ENCODE measurements around the gene CARMIL1.

The CARMIL1 gene

DNA sequence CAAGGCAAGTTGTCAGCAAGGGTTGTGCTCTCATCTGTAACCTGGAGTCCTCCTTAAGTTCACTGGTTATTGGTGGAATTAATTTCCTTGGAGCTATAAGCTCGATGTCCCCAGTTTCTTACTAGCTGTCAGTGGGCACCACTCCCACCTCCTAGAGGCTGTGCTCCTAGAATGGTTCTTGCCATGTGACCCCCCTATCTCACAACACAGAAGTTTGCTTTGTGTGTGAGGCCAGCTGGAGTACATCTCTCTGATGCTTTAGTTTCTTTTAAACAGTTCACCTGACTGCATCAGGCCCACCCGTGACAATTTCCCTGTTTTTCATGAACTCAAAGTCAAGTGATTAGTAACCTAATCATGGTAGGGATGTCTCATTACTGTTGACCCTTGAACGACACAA is 193.7 kb downstream of the CARMIL1 start:
- no peaks in the 10 kb centered on the region for H3K36me3 ChIP-seq (ENCODE audit: insufficient read depth, low read length)
- no peaks in the 10 kb centered on the region for H3K9me3 ChIP-seq (ENCODE audit: insufficient read depth, low read depth, low read length)
- no peaks in the 10 kb centered on the region for H3K79me2 ChIP-seq (ENCODE audit: insufficient read depth, low read length)
- H3K4me2 ChIP-seq (ENCODE audit: low read depth, low read length, poor library complexity, severe bottlenecking): no peak overlapping the region
- no peak overlapping the region for H2AFZ ChIP-seq (ENCODE audit: low read length)
- H4K20me1 ChIP-seq (ENCODE audit: insufficient read depth, low read length, poor library complexity, severe bottlenecking): no peaks in the 10 kb centered on the region
- TF ChIP-seq EZH2phosphoT487 (IDR thresholded peaks at IDR 0.05; ENCODE audit: borderline replicate concordance): no peak
- no peaks in the 10 kb centered on the region for H3F3A ChIP-seq (ENCODE audit: low read depth)
- H3K9me2 ChIP-seq (replicated peaks; ENCODE audit: low read depth, low read length): no peaks in the 10 kb centered on the region
- no peak overlapping the region for H3K4me3 ChIP-seq (ENCODE audit: low read length, poor library complexity, severe bottlenecking)
- H3K27me3 ChIP-seq (ENCODE audit: insufficient read depth, low read length, poor library complexity, severe bottlenecking): no peaks in the 10 kb centered on the region
- no peak overlapping the region for H3K9ac ChIP-seq (ENCODE audit: low read depth, low read length, poor library complexity, severe bottlenecking)
- no peaks in the 10 kb centered on the region for H3K4me1 ChIP-seq (ENCODE audit: insufficient read depth, low read length, poor library complexity, severe bottlenecking)

GRCh38 chr6:25473447-25473846 is 194.3 kb downstream of the CARMIL1 start:
- no peaks in the 10 kb centered on the region for H3K36me3 ChIP-seq (ENCODE audit: insufficient read depth, low read length)
- no peaks in the 10 kb centered on the region for H4K20me1 ChIP-seq (ENCODE audit: insufficient read depth, low read length, poor library complexity, severe bottlenecking)
- H2AFZ ChIP-seq (ENCODE audit: low read length): no peak overlapping the region
- H3K4me3 ChIP-seq (ENCODE audit: low read length, poor library complexity, severe bottlenecking): no peak overlapping the region
- TF ChIP-seq EZH2phosphoT487 (IDR thresholded peaks at IDR 0.05; ENCODE audit: borderline replicate concordance) (no peak), CTCF (conservative IDR thresholded peaks at IDR 0.05; ENCODE audit: low read length) (no peak)
- no peaks in the 10 kb centered on the region for H3K4me1 ChIP-seq (ENCODE audit: insufficient read depth, low read length, poor library complexity, severe bottlenecking)
- H3K9ac ChIP-seq (ENCODE audit: low read depth, low read length, poor library complexity, severe bottlenecking): no peak overlapping the region
- no peaks in the 10 kb centered on the region for H3K27me3 ChIP-seq (ENCODE audit: insufficient read depth, low read length, poor library complexity, severe bottlenecking)
- H3K4me2 ChIP-seq (ENCODE audit: low read depth, low read length, poor library complexity, severe bottlenecking): no peak overlapping the region
- H3K9me2 ChIP-seq (replicated peaks; ENCODE audit: low read depth, low read length): no peaks in the 10 kb centered on the region
- no peaks in the 10 kb centered on the region for H3F3A ChIP-seq (ENCODE audit: low read depth)
- H3K9me3 ChIP-seq (ENCODE audit: insufficient read depth, low read depth, low read length): no peaks in the 10 kb centered on the region
- H3K79me2 ChIP-seq (ENCODE audit: insufficient read depth, low read length): no peaks in the 10 kb centered on the region

DNA sequence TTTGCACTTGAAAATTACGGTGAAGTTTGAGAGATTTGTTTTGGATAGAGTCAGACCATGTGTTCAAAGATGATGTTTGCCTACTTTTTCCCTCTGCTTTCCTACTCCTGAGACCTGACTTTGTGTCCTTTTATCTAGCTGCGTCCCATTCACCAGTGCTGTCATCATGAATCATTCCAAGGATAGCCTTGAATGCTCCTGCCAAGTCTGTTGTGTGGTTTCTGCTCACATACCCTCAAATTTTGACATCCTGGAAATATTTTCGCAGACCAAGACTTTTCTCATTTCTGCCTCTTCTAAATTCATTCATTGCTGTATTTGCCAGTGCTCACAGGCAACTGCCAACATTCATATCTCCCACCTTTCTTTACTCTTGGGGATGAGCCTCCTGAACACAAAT is 197.0 kb downstream of the CARMIL1 start:
- no peak overlapping the region for H3K9ac ChIP-seq (ENCODE audit: low read depth, low read length, poor library complexity, severe bottlenecking)
- no peaks in the 10 kb centered on the region for H3K9me2 ChIP-seq (replicated peaks; ENCODE audit: low read depth, low read length)
- H3K27me3 ChIP-seq (ENCODE audit: insufficient read depth, low read length, poor library complexity, severe bottlenecking): no peaks in the 10 kb centered on the region
- TF ChIP-seq CTCF (conservative IDR thresholded peaks at IDR 0.05; ENCODE audit: low read length) (no peak), EZH2phosphoT487 (IDR thresholded peaks at IDR 0.05; ENCODE audit: borderline replicate concordance) (no peak)
- H3F3A ChIP-seq (ENCODE audit: low read depth): no peaks in the 10 kb centered on the region
- no peak overlapping the region for H3K4me3 ChIP-seq (ENCODE audit: low read length, poor library complexity, severe bottlenecking)
- no peaks in the 10 kb centered on the region for H3K4me1 ChIP-seq (ENCODE audit: insufficient read depth, low read length, poor library complexity, severe bottlenecking)
- no peaks in the 10 kb centered on the region for H4K20me1 ChIP-seq (ENCODE audit: insufficient read depth, low read length, poor library complexity, severe bottlenecking)
- no peak overlapping the region for H2AFZ ChIP-seq (ENCODE audit: low read length)
- no peaks in the 10 kb centered on the region for H3K36me3 ChIP-seq (ENCODE audit: insufficient read depth, low read length)
- no peak overlapping the region for H3K4me2 ChIP-seq (ENCODE audit: low read depth, low read length, poor library complexity, severe bottlenecking)
- no peaks in the 10 kb centered on the region for H3K9me3 ChIP-seq (ENCODE audit: insufficient read depth, low read depth, low read length)
- H3K79me2 ChIP-seq (ENCODE audit: insufficient read depth, low read length): no peaks in the 10 kb centered on the region

DNA sequence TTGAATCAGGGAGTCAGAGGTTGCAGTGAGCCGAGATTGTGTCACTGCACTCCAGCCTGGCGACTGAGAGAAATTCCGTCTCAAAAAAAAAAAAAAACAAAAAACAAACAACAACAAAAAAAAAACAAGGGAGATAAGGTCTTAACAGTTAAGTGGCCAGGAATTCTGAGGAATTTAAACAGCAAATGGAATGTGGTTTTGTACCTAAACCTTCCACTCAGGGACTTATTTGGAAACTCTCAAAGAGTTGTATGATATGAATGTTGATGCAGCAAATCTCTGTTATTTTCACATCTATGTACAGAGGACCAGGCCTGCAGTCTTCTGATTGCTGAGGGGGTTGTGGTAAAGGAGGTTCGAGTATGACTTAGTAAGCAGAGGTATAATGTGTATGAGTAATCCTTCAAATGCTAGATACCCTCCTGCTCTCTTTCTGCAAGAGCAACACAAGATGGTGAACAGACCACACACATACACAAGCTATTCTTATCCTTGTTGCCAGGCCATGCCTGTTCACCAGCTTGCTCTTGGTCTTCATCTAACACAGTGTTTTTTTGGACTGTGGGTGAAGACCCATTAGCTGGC is 197.9 kb downstream of the CARMIL1 start:
- Histone ChIP-seq H4K20me1 (ENCODE audit: insufficient read depth, low read length, poor library complexity, severe bottlenecking) (no peaks in the 10 kb centered on the region), H3K9me2 (replicated peaks; ENCODE audit: low read depth, low read length) (no peaks in the 10 kb centered on the region), H3K9me3 (ENCODE audit: insufficient read depth, low read depth, low read length) (no peaks in the 10 kb centered on the region), H3K9ac (ENCODE audit: low read depth, low read length, poor library complexity, severe bottlenecking) (no peak overlapping the region), H3K36me3 (ENCODE audit: insufficient read depth, low read length) (no peaks in the 10 kb centered on the region), H3K4me3 (ENCODE audit: low read length, poor library complexity, severe bottlenecking) (no peak overlapping the region), H3K4me1 (ENCODE audit: insufficient read depth, low read length, poor library complexity, severe bottlenecking) (no peaks in the 10 kb centered on the region), H3K4me2 (ENCODE audit: low read depth, low read length, poor library complexity, severe bottlenecking) (no peak overlapping the region), H3K27me3 (ENCODE audit: insufficient read depth, low read length, poor library complexity, severe bottlenecking) (no peaks in the 10 kb centered on the region), H3F3A (ENCODE audit: low read depth) (no peaks in the 10 kb centered on the region), H2AFZ (ENCODE audit: low read length) (no peak overlapping the region), H3K79me2 (ENCODE audit: insufficient read depth, low read length) (no peaks in the 10 kb centered on the region)
- no peak for TF ChIP-seq CTCF (conservative IDR thresholded peaks at IDR 0.05; ENCODE audit: low read length)
- no peak for TF ChIP-seq EZH2phosphoT487 (IDR thresholded peaks at IDR 0.05; ENCODE audit: borderline replicate concordance)
